GM12878 (cell line): Measurements from ENCODE around the gene CDC42EP1. TPM values are rescaled to one million over a fixed set of nuclear protein-coding genes. Genes with fewer than 3 reads are reported as not detected.

Experiments
- BCLAF1 ChIP-seq: fragments of 450-650 bp; IDR thresholded peaks from 2 replicates; pipeline ENCODE4 v1.6.1; 2017; ENCODE audit warnings: antibody characterized with exemption, mild to moderate bottlenecking, moderate library complexity
- BRCA1 ChIP-seq: IDR thresholded peaks from 2 replicates; pipeline ENCODE4 v1.6.1; 2011; ENCODE audit warnings: low read depth, low read length, improper control_type of control experiment
- CEBPZ ChIP-seq: fragments of 150-350 bp; IDR thresholded peaks from 2 replicates; pipeline ENCODE4 v1.6.1; 2016; ENCODE audit warnings: low read depth, low read length
- E2F4 ChIP-seq: IDR thresholded peaks from 2 replicates; pipeline ENCODE4 v1.6.1; 2012; ENCODE audit warnings: low read depth, low read length, improper control_type of control experiment
- EP300 ChIP-seq, 2 experiments: fragments of 150-350 bp in 1 of 2; IDR thresholded peaks; 2 replicates each; pipeline ENCODE4 v1.6.1; 2011 to 2012; ENCODE audit warnings: low read depth in 2 of 2, low read length in 2 of 2, borderline replicate concordance in 1 of 2, improper control_type of control experiment in 1 of 2, inconsistent platforms in 1 of 2; ENCODE audit not compliant: control insufficient read depth in 1 of 2
- FOXK2 ChIP-seq: fragments of 450-650 bp; IDR thresholded peaks from 2 replicates; pipeline ENCODE4 v1.6.1; 2017; ENCODE audit warnings: mild to moderate bottlenecking, moderate library complexity
- MAX ChIP-seq: IDR thresholded peaks from 2 replicates; pipeline ENCODE4 v1.6.1; 2012; ENCODE audit warnings: low read depth, low read length, improper control_type of control experiment
- NFXL1 ChIP-seq: fragments of 450-650 bp; IDR thresholded peaks from 2 replicates; pipeline ENCODE4 v1.6.1; 2017; ENCODE audit warnings: antibody characterized with exemption, mild to moderate bottlenecking, borderline replicate concordance
- NRF1 ChIP-seq: conservative IDR thresholded peaks from 2 replicates; pipeline ENCODE4 v1.6.1; 2011; ENCODE audit warnings: mild to moderate bottlenecking, low read depth, low read length, improper control_type of control experiment
- POLR2AphosphoS5 ChIP-seq: IDR thresholded peaks from 2 replicates; pipeline ENCODE4 v1.6.1; 2011; ENCODE audit warnings: mild to moderate bottlenecking, low read length, inconsistent platforms
- SP1 ChIP-seq: IDR thresholded peaks from one replicate; pipeline ENCODE4 v1.6.1; 2011; ENCODE audit warnings: low read depth, low read length
- SREBF1 ChIP-seq: IDR thresholded peaks from 2 replicates; pipeline ENCODE4 v1.6.1; 2012; ENCODE audit warnings: mild to moderate bottlenecking, low read length
- USF2 ChIP-seq: IDR thresholded peaks from 2 replicates; pipeline ENCODE4 v1.6.1; 2011; ENCODE audit warnings: low read depth, low read length, improper control_type of control experiment, borderline replicate concordance
- ZNF592 ChIP-seq: fragments of 450-650 bp; IDR thresholded peaks from 2 replicates; pipeline ENCODE4 v1.6.1; 2017; ENCODE audit warnings: mild to moderate bottlenecking, moderate library complexity
- ZSCAN29 ChIP-seq: fragments of 450-650 bp; IDR thresholded peaks from 2 replicates; pipeline ENCODE4 v1.6.1; 2017; ENCODE audit warnings: mild to moderate bottlenecking, moderate library complexity
- polyA plus RNA-seq, 11 experiments: library from polyadenylated mRNA; depleted of rRNA in 4 of 11; unstranded in 6 of 11; stranded (reverse) in 5 of 11; fragments of >200 nt; fragmentation: Nextera tagmentation in 4 of 11; fragmentation: Illumina TruSeq in 1 of 11; extraction: Ambion mirVana in 4 of 11; extraction: Trizol in 1 of 11; gene quantifications; 1 replicate in 1 of 11; 2 replicates in 10 of 11; pipeline versions ENCODE4 v1.2.1 to v1.2.3, GENCODE V29; 2011 to 2016; ENCODE audit warnings: inconsistent platforms in 2 of 11, missing spikeins in 2 of 11, low read depth in 1 of 11
- total RNA-seq, 4 experiments: library from RNA; depleted of rRNA in 3 of 4; stranded (reverse); fragments of >200 nt in 3 of 4; fragmentation: Illumina TruSeq in 1 of 4; extraction: Trizol in 1 of 4; gene quantifications; 2 replicates each; pipeline versions ENCODE4 v1.2.1 to v1.2.3, GENCODE V29; 2013 to 2021

The CDC42EP1 gene
- total and polyA plus RNA-seq, 10 of the 15 experiments (the other 5 are each of a cell fraction or from before 2014, with no cell fraction given) = 0.04 to 0.33 (median 0.09) TPM; not detected in 7

- no peak for TF ChIP-seq E2F4
- no peak for TF ChIP-seq USF2
- no peak for TF ChIP-seq POLR2AphosphoS5
- TF ChIP-seq SP1 = no peak
- TF ChIP-seq NFXL1 = no peak
- no peak for TF ChIP-seq NRF1
- TF ChIP-seq BRCA1 = no peak
- TF ChIP-seq FOXK2 = no peak
- 0 out of 4 replicates have a peak, but pooled peaks of 1 of the 2 experiments have one; percentile 23 for TF ChIP-seq EP300 (IDR thresholded peaks at IDR 0.05; ENCODE audit: borderline replicate concordance in 1 of 2, control insufficient read depth in 1 of 2, low read depth in 2 of 2, low read length in 2 of 2)
- TF ChIP-seq MAX = no peak
- TF ChIP-seq ZNF592 = no peak
- no peak for TF ChIP-seq CEBPZ
- TF ChIP-seq BCLAF1 = no peak
- TF ChIP-seq SREBF1 = no peak
- no peak for TF ChIP-seq ZSCAN29
Observed at GRCh38 chr22:37607935-37608476, 47.7 kb downstream of the CDC42EP1 start (continued).
